Liver (tissue), 9 donors: ENCODE data around the gene RANBP3. TPM values are rescaled to one million over a fixed set of nuclear protein-coding genes. Genes with fewer than 3 reads are reported as not detected.
A peak's percentile ranks its signal among the peaks of the same experiment; 100 is the strongest.

ENCODE experiments used
- DNase-seq: peaks from one replicate; pipeline ENCODE4 v3.0.0-alpha.2; 2017; ENCODE audit warnings: low spot score
- H3K27ac ChIP-seq, 2 donors: one replicate each; pipeline ENCODE4 v1.7.0; 2013; ENCODE audit warnings: inconsistent platforms in 2 of 2, low read length in 2 of 2, control low read depth in 1 of 2, low read depth in 1 of 2, mild to moderate bottlenecking in 1 of 2
- H3K27me3 ChIP-seq, 4 donors: one replicate each; pipeline versions ENCODE4 v1.6.1 to v1.7.0; 2013; ENCODE audit warnings: low read length in 3 of 4, inconsistent platforms in 1 of 4, mild to moderate bottlenecking in 1 of 4, moderate library complexity in 1 of 4; ENCODE audit not compliant: control insufficient read depth in 4 of 4, insufficient read depth in 4 of 4
- H3K36me3 ChIP-seq, 4 donors: one replicate each; pipeline versions ENCODE4 v1.6.1 to v1.7.0; 2013; ENCODE audit warnings: low read length in 3 of 4, mild to moderate bottlenecking in 3 of 4, low read depth in 1 of 4, moderate library complexity in 1 of 4; ENCODE audit not compliant: control insufficient read depth in 4 of 4, insufficient read depth in 3 of 4
- H3K4me1 ChIP-seq, 4 donors: one replicate each; pipeline versions ENCODE4 v1.6.1 to v1.7.0; 2013; ENCODE audit warnings: low read length in 3 of 4, mild to moderate bottlenecking in 3 of 4, moderate library complexity in 1 of 4; ENCODE audit not compliant: control insufficient read depth in 4 of 4, insufficient read depth in 4 of 4
- H3K4me3 ChIP-seq, 3 donors: one replicate each; pipeline versions ENCODE4 v1.6.1 to v1.7.0; 2013; ENCODE audit warnings: low read length in 3 of 3, control low read depth in 1 of 3, low read depth in 1 of 3, mild to moderate bottlenecking in 1 of 3
- H3K9ac ChIP-seq, 2 donors: one replicate each; pipeline ENCODE4 v1.7.0; 2013; ENCODE audit warnings: low read length in 2 of 2, mild to moderate bottlenecking in 2 of 2, moderate library complexity in 2 of 2, control low read depth in 1 of 2, low read depth in 1 of 2
- H3K9me3 ChIP-seq, 4 donors: one replicate each; pipeline versions ENCODE4 v1.6.1 to v1.7.0; 2013; ENCODE audit warnings: low read length in 3 of 4; ENCODE audit not compliant: control insufficient read depth in 4 of 4
- ATF3 ChIP-seq: IDR thresholded peaks from 2 replicates; pipeline ENCODE4 v1.6.1; 2016; ENCODE audit warnings: antibody characterized with exemption
- CTCF ChIP-seq: fragments of 150-350 bp; IDR thresholded peaks from 2 replicates; pipeline ENCODE4 v1.5.1; 2017; ENCODE audit warnings: improper control_type of control experiment, low read depth, low read length; ENCODE audit not compliant: missing input control
- FOXA1 ChIP-seq: IDR thresholded peaks from 2 replicates; pipeline ENCODE4 v1.6.1; 2016; ENCODE audit warnings: antibody characterized with exemption
- FOXA2 ChIP-seq: IDR thresholded peaks from 2 replicates; pipeline ENCODE4 v1.6.1; 2016; ENCODE audit warnings: antibody characterized with exemption
- GABPA ChIP-seq, 2 donors: IDR thresholded peaks in 1 of 2; conservative IDR thresholded peaks in 1 of 2; 2 replicates each; pipeline ENCODE4 v1.6.1; 2016; ENCODE audit warnings: antibody characterized with exemption in 2 of 2, mild to moderate bottlenecking in 1 of 2, moderate library complexity in 1 of 2
- HNF4A ChIP-seq, 2 donors: conservative IDR thresholded peaks; 2 replicates each; pipeline ENCODE4 v1.6.1; 2016; ENCODE audit warnings: antibody characterized with exemption in 2 of 2, mild to moderate bottlenecking in 2 of 2
- HNF4G ChIP-seq: IDR thresholded peaks from 2 replicates; pipeline ENCODE4 v1.6.1; 2016; ENCODE audit warnings: antibody characterized with exemption
- MAX ChIP-seq: IDR thresholded peaks from 2 replicates; pipeline ENCODE4 v1.6.1; 2016; ENCODE audit warnings: antibody characterized with exemption
- NR2F2 ChIP-seq: IDR thresholded peaks from 2 replicates; pipeline ENCODE4 v1.6.1; 2016; ENCODE audit warnings: antibody characterized with exemption
- RAD21 ChIP-seq, 2 donors: IDR thresholded peaks; 2 replicates each; pipeline ENCODE4 v1.6.1; 2016; ENCODE audit warnings: antibody characterized with exemption in 2 of 2, mild to moderate bottlenecking in 2 of 2
- RXRA ChIP-seq, 2 donors: IDR thresholded peaks; 2 replicates each; pipeline ENCODE4 v1.6.1; 2017 to 2018; ENCODE audit warnings: antibody characterized with exemption in 2 of 2, mild to moderate bottlenecking in 1 of 2
- SP1 ChIP-seq: IDR thresholded peaks from 2 replicates; pipeline ENCODE4 v1.6.1; 2018; ENCODE audit warnings: antibody characterized with exemption, mild to moderate bottlenecking
- TAF1 ChIP-seq: conservative IDR thresholded peaks from 2 replicates; pipeline ENCODE4 v1.6.1; 2016; ENCODE audit warnings: antibody characterized with exemption, mild to moderate bottlenecking
- YY1 ChIP-seq: IDR thresholded peaks from 2 replicates; pipeline ENCODE4 v1.6.1; 2016; ENCODE audit warnings: antibody characterized with exemption, mild to moderate bottlenecking
- ZBTB33 ChIP-seq: IDR thresholded peaks from 2 replicates; pipeline ENCODE4 v1.6.1; 2016; ENCODE audit warnings: antibody characterized with exemption
- WGBS: extraction: QIAGEN DNeasy Blood & Tissue Kit; methylation state at CpG from one replicate; pipeline ENCODE4 v1.1.7; 2013; 5-methylcytosine and 5-hydroxymethylcytosine counted together
- polyA plus RNA-seq, 2 donors: library from polyadenylated mRNA; stranded (reverse) in 1 of 2; unstranded in 1 of 2; fragments of 200-250 nt in 1 of 2; fragments of >200 nt in 1 of 2; fragmentation: Nextera tagmentation in 1 of 2; extraction: Ambion mirVana in 1 of 2; gene quantifications; one replicate each; pipeline versions ENCODE4 v1.2.1 to v1.2.3, GENCODE V29; 2013 to 2015
- total RNA-seq, 2 donors: library from RNA; depleted of rRNA; stranded (reverse); fragments of >200 nt; gene quantifications; one replicate each; pipeline ENCODE4 v1.2.3, GENCODE V29; 2014
- donor health status: healthy.
- donor health status: healthy.
- donor health status: healthy.
- donor health status: healthy.
- donor health status: healthy.

The RANBP3 gene
- total and polyA plus RNA-seq, 4 donors, result 10.0 to 23.3 (median 20.7) TPM

- TF ChIP-seq CTCF (peak; percentile 78), GABPA (IDR thresholded peaks at IDR 0.05 in 1 of 2, conservative IDR thresholded peaks at IDR 0.05 in 1 of 2) (peak in 1 of 2 donors; percentile 30), ATF3 (no peak), YY1 (peak; percentile 73), TAF1 (no peak), HNF4A (conservative IDR thresholded peaks at IDR 0.05) (no peak), RAD21 (IDR thresholded peaks at IDR 0.05) (peak; percentile 82 to 87), NR2F2 (peak; percentile 45), FOXA1 (no peak)
These were observed 9.9 kb downstream of the RANBP3 start (continued) for GRCh38 chr19:5967994-5968430.

GRCh38 chr19:5967571-5967970 lies 10.4 kb downstream of the RANBP3 start:
- DNase-seq, result no peak
- Histone ChIP-seq H3K36me3 (no peaks in the 10 kb centered on the region), H3K9me3 (no peaks in the 10 kb centered on the region), H3K9ac (peak overlapping the region in 1 of 2 donors; percentile 10), H3K4me1 (peaks cover 6 to 26% (median 18%) of the 10 kb centered on the region in 4 donors), H3K27ac (peak overlapping the region in 1 of 2 donors; percentile 84), H3K4me3 (no peak overlapping the region), H3K27me3 (no peaks in the 10 kb centered on the region)
- no peak for TF ChIP-seq FOXA2
- TF ChIP-seq HNF4G, result no peak
- TF ChIP-seq RAD21 (IDR thresholded peaks at IDR 0.05), result no peak
- no peak for TF ChIP-seq MAX
- TF ChIP-seq SP1, result no peak
- TF ChIP-seq ZBTB33, result no peak
- TF ChIP-seq RXRA (IDR thresholded peaks at IDR 0.05), result no peak
- no peak for TF ChIP-seq TAF1
- no peak for TF ChIP-seq NR2F2
- TF ChIP-seq CTCF, result no peak
- WGBS, result 54% methylated on average over 7 of the region's 7 CpGs

- no peaks in the 10 kb centered on the region for H3K27me3 ChIP-seq
- H3K36me3 ChIP-seq, result no peaks in the 10 kb centered on the region
- TF ChIP-seq NR2F2 (no peak), SP1 (no peak), HNF4A (conservative IDR thresholded peaks at IDR 0.05) (no peak), RXRA (IDR thresholded peaks at IDR 0.05) (no peak), YY1 (no peak), CTCF (no peak), MAX (no peak)
- no peak for DNase-seq
- H3K9me3 ChIP-seq, result no peaks in the 10 kb centered on the region
- peaks cover 9 to 32% (median 24%) of the 10 kb centered on the region in 4 donors for H3K4me1 ChIP-seq
- H3K27ac ChIP-seq, result no peak overlapping the region
- no peak overlapping the region for H3K4me3 ChIP-seq
- 84% methylated on average over 9 of the region's 9 CpGs for WGBS
- no peak overlapping the region for H3K9ac ChIP-seq
These were observed 11.0 kb downstream of the RANBP3 start for GRCh38 chr19:5966941-5967340.
